Aorta (tissue), 5 donors: ENCODE results near the gene HEXD. TPM values are rescaled to one million over a fixed set of nuclear protein-coding genes. Genes with fewer than 3 reads are reported as not detected.
A peak's percentile ranks its signal among the peaks of the same experiment; 100 is the strongest.

Experiments used
- ATAC-seq: fragments of 200-7000 bp; cut with Tn5 transposase; one replicate; pipeline ENCODE4 v1.9.1; 2022; ENCODE audit warnings: moderate library complexity; ENCODE audit not compliant: low FRiP score
- DNase-seq, 2 donors: peaks; one replicate each; pipeline ENCODE4 v3.0.0-alpha.2; 2020
- H3K27ac ChIP-seq, 2 donors: one replicate each; pipeline ENCODE4 v1.5.1; 2013; ENCODE audit warnings: low read length in 2 of 2, mild to moderate bottlenecking in 2 of 2, moderate library complexity in 2 of 2, control low read depth in 1 of 2, inconsistent platforms in 1 of 2, low read depth in 1 of 2
- H3K27me3 ChIP-seq, 2 donors: one replicate each; pipeline ENCODE4 v1.6.1; 2013; ENCODE audit warnings: control low read depth in 1 of 2, low read length in 1 of 2, mild to moderate bottlenecking in 1 of 2, moderate library complexity in 1 of 2; ENCODE audit not compliant: insufficient read depth in 2 of 2, control insufficient read depth in 1 of 2
- H3K36me3 ChIP-seq, 2 donors: one replicate each; pipeline ENCODE4 v1.6.1; 2013; ENCODE audit warnings: control low read depth in 1 of 2, low read length in 1 of 2, mild to moderate bottlenecking in 1 of 2; ENCODE audit not compliant: insufficient read depth in 2 of 2, control insufficient read depth in 1 of 2
- H3K4me1 ChIP-seq, 2 donors: one replicate each; pipeline ENCODE4 v1.6.1; 2013; ENCODE audit warnings: low read length in 2 of 2, control low read depth in 1 of 2, mild to moderate bottlenecking in 1 of 2, moderate library complexity in 1 of 2; ENCODE audit not compliant: insufficient read depth in 2 of 2, control insufficient read depth in 1 of 2
- H3K4me3 ChIP-seq, 2 donors: one replicate each; pipeline ENCODE4 v1.5.1; 2013; ENCODE audit warnings: low read length in 2 of 2, control low read depth in 1 of 2, mild to moderate bottlenecking in 1 of 2
- H3K9me3 ChIP-seq: one replicate; pipeline ENCODE4 v1.6.1; 2013; ENCODE audit warnings: mild to moderate bottlenecking, low read length; ENCODE audit not compliant: control insufficient read depth
- WGBS, 2 donors: extraction: QIAGEN DNeasy Blood & Tissue Kit; methylation state at CpG; one replicate each; pipeline ENCODE4 v1.1.7; 2013; 5-methylcytosine and 5-hydroxymethylcytosine counted together
- intact Hi-C, 2 donors: fragments of 100-400 bp; cut with DNase I; formaldehyde crosslinking; loops; one replicate each; pipeline versions ENCODE4 v1.14.2 to v1.15.0; 2022
- polyA plus RNA-seq, 2 donors: library from polyadenylated mRNA; stranded (reverse); fragments of 200-250 nt; gene quantifications; one replicate each; pipeline ENCODE4 v1.2.3, GENCODE V29; 2013
- total RNA-seq, 2 donors: library from RNA; stranded (reverse); fragmentation: NEBNext Ultra II Directional; extraction: Animal tissue kit (Norgen Biotek cat#: 25700); gene quantifications; one replicate each; pipeline ENCODE4 v1.2.1, GENCODE V29; 2021
- donor health status: healthy with polysubstance abuse.
- donor health status: Bipolar disorder and iron deficiency.
- donor health status: DM: no; HTN: no; CAD: no.
- donor health status: DM: no; HTN: no; CAD: no.
- donor health status: DM: yes; HTN: yes; CAD: no.

Gene HEXD
- total and polyA plus RNA-seq, 4 donors: 14.8 to 133 (median 25.2) TPM

GRCh38 chr17:82445542-82445941, 27.4 kb downstream of the HEXD start:
- DNase-seq (no peak), ATAC-seq (no peak)
- intact Hi-C loops: no loop called here
- H3K27ac ChIP-seq: no peak overlapping the region
- no peaks in the 10 kb centered on the region for H3K27me3 ChIP-seq
- no peaks in the 10 kb centered on the region for H3K9me3 ChIP-seq
- H3K4me3 ChIP-seq: no peak overlapping the region
- no peaks in the 10 kb centered on the region for H3K36me3 ChIP-seq
- WGBS, 2 donors: 84% methylated on average over 13 of the region's 13 CpGs
- H3K4me1 ChIP-seq: no peaks in the 10 kb centered on the region

- Histone ChIP-seq H3K4me1 (no peaks in the 10 kb centered on the region), H3K9me3 (no peaks in the 10 kb centered on the region), H3K27ac (no peak overlapping the region), H3K36me3 (no peaks in the 10 kb centered on the region), H3K4me3 (no peak overlapping the region), H3K27me3 (no peaks in the 10 kb centered on the region)
- DNase-seq (no peak), ATAC-seq (no peak)
- 91 to 93% methylated on average over 15 of the region's 15 CpGs for WGBS, 2 donors
- intact Hi-C loops: no loop called here
Observed at GRCh38 chr17:82446124-82446523, 28.0 kb downstream of the HEXD start.

GRCh38 chr17:82446649-82447048, 28.5 kb downstream of the HEXD start:
- intact Hi-C loops: no loop called here

GRCh38 chr17:82447876-82448275, 29.7 kb downstream of the HEXD start:
- 93 to 96% methylated on average over 11 of the region's 11 CpGs for WGBS, 2 donors
- no peak for ATAC-seq
- Histone ChIP-seq H3K4me1 (no peaks in the 10 kb centered on the region), H3K27ac (no peak overlapping the region), H3K9me3 (no peaks in the 10 kb centered on the region), H3K4me3 (no peak overlapping the region), H3K27me3 (no peaks in the 10 kb centered on the region), H3K36me3 (no peaks in the 10 kb centered on the region)
- intact Hi-C loops: no loop called here
- DNase-seq: no peak

More at GRCh38 chr17:82446649-82447048, 28.5 kb downstream of the HEXD start:
- no peak for ATAC-seq
- Histone ChIP-seq H3K27me3 (no peaks in the 10 kb centered on the region), H3K27ac (no peak overlapping the region), H3K4me3 (no peak overlapping the region), H3K9me3 (no peaks in the 10 kb centered on the region), H3K4me1 (no peaks in the 10 kb centered on the region), H3K36me3 (no peaks in the 10 kb centered on the region)
- WGBS, 2 donors: 88 to 91% methylated on average over 12 of the region's 12 CpGs
- DNase-seq: no peak

- DNase-seq (no peak), ATAC-seq (no peak)
- H3K36me3 ChIP-seq: no peaks in the 10 kb centered on the region
- no peak overlapping the region for H3K27ac ChIP-seq
- intact Hi-C loops: no loop called here
- WGBS, 2 donors: 87 to 88% methylated on average over 29 to 30 of the region's 30 CpGs
- H3K9me3 ChIP-seq: no peaks in the 10 kb centered on the region
- no peaks in the 10 kb centered on the region for H3K4me1 ChIP-seq
- no peaks in the 10 kb centered on the region for H3K27me3 ChIP-seq
- H3K4me3 ChIP-seq: peak overlapping the region in 1 of 2 donors; percentile 87
Observed at GRCh38 chr17:82449131-82449882, 31.2 kb downstream of the HEXD start.

GRCh38 chr17:82449883-82450356, 31.8 kb downstream of the HEXD start:
- Histone ChIP-seq H3K4me3 (peak overlapping the region; percentile 75 to 87), H3K4me1 (no peaks in the 10 kb centered on the region), H3K27ac (peak overlapping the region in 1 of 2 donors; percentile 58), H3K9me3 (no peaks in the 10 kb centered on the region), H3K36me3 (no peaks in the 10 kb centered on the region), H3K27me3 (no peaks in the 10 kb centered on the region)
- ATAC-seq (peak; percentile 9), DNase-seq (no peak)
- WGBS, 2 donors: 62 to 72% methylated on average over 18 of the region's 18 CpGs
- intact Hi-C loops: loop anchor here in 1 of 2 donors (10.0 kb wide), 1 partner anchor 105 kb away; no protein-coding TSS in a partner anchor

- DNase-seq (peak; percentile 95 to 98), ATAC-seq (peak; percentile 97)
- no peaks in the 10 kb centered on the region for H3K4me1 ChIP-seq
- WGBS, 2 donors: 0 to 1% methylated on average over 78 to 91 of the region's 91 CpGs
- peak within 1 kb of the TSS; percentile 75 to 87 for H3K4me3 ChIP-seq
- no peaks in the 10 kb centered on the region for H3K27me3 ChIP-seq
- H3K27ac ChIP-seq: peak within 1 kb of the TSS in 1 of 2 donors; percentile 58
- no peaks in the 10 kb centered on the region for H3K36me3 ChIP-seq
- no peaks in the 10 kb centered on the region for H3K9me3 ChIP-seq
- intact Hi-C loops: loop anchor here in 1 of 2 donors (10.0 kb wide), 1 partner anchor 104 kb away; no protein-coding TSS in a partner anchor
Observed at GRCh38 chr17:82450357-82451106, 32.4 kb downstream of the HEXD start, which contains the start of gene CYBC1. Gene CYBC1 (minus strand): TSS chr17:82450752. CDS start chr17:82449254, 1,498 bp downstream.

GRCh38 chr17:82452162-82452561, 34.0 kb downstream of the HEXD start:
- no peaks in the 10 kb centered on the region for H3K27me3 ChIP-seq
- no peak overlapping the region for H3K27ac ChIP-seq
- intact Hi-C loops: loop anchor here in 1 of 2 donors (10.0 kb wide), 1 partner anchor 103 kb away; no protein-coding TSS in a partner anchor
- H3K9me3 ChIP-seq: no peaks in the 10 kb centered on the region
- 97% methylated on average over 3 of the region's 3 CpGs for WGBS, 2 donors
- H3K4me3 ChIP-seq: no peak overlapping the region
- H3K4me1 ChIP-seq: peaks cover 0 to 1% of the 10 kb centered on the region in 2 donors
- DNase-seq: no peak
- ATAC-seq: no peak
- H3K36me3 ChIP-seq: no peaks in the 10 kb centered on the region
